HCT116 (cell line): Measurements from ENCODE around the gene CDH4.

Experiments used
- CBX3 ChIP-seq: IDR thresholded peaks from 2 replicates; pipeline ENCODE4 v1.6.1; 2012; ENCODE audit warnings: low read depth
- ELF1 ChIP-seq: IDR thresholded peaks from 2 replicates; pipeline ENCODE4 v1.6.1; 2012; ENCODE audit warnings: low read depth, borderline replicate concordance
- EZH2 ChIP-seq: fragments of 200-600 bp; sonication (generic); IDR thresholded peaks from 2 replicates; pipeline ENCODE4 v1.6.1; 2017; ENCODE audit warnings: antibody characterized with exemption, mixed run types
- EZH2phosphoT487 ChIP-seq: fragments of 200-600 bp; IDR thresholded peaks from 2 replicates; pipeline ENCODE4 v1.6.1; 2018; ENCODE audit warnings: antibody characterized with exemption, borderline replicate concordance
- JUND ChIP-seq: IDR thresholded peaks from 2 replicates; pipeline ENCODE4 v1.6.1; 2012
- POLR2A ChIP-seq: IDR thresholded peaks from 2 replicates; pipeline ENCODE4 v1.7.0; 2011; ENCODE audit warnings: borderline replicate concordance; ENCODE audit not compliant: insufficient read depth, insufficient read length; ENCODE audit errors: extremely low read depth
- POLR2AphosphoS5 ChIP-seq: IDR thresholded peaks from 2 replicates; pipeline ENCODE4 v1.6.1; 2011; ENCODE audit warnings: mild to moderate bottlenecking, low read depth, low read length, moderate library complexity
- ZFX ChIP-seq: fragments of 450-650 bp; IDR thresholded peaks from 2 replicates; pipeline ENCODE4 v1.6.1; 2017
- TF ChIP-seq, protein P1 (sequence below), 3 experiments: fragments of 200-600 bp in 1 of 3; sonication (generic) in 1 of 3; IDR thresholded peaks in 2 of 3; conservative IDR thresholded peaks in 1 of 3; 2 replicates each; pipeline ENCODE4 v1.5.1; 2012 to 2017; ENCODE audit warnings: low read depth in 2 of 3, low read length in 2 of 3, antibody characterized with exemption in 1 of 3, borderline replicate concordance in 1 of 3, control low read depth in 1 of 3, mild to moderate bottlenecking in 1 of 3, mixed read lengths in 1 of 3, mixed run types in 1 of 3, moderate library complexity in 1 of 3; ENCODE audit not compliant: insufficient read depth in 1 of 3
- TF ChIP-seq, protein P2 (sequence below): IDR thresholded peaks from 2 replicates; pipeline ENCODE4 v1.6.1; 2012; ENCODE audit warnings: low read depth
- TF ChIP-seq, protein P3 (sequence below): IDR thresholded peaks from 2 replicates; pipeline ENCODE4 v1.6.1; 2012

DNA sequence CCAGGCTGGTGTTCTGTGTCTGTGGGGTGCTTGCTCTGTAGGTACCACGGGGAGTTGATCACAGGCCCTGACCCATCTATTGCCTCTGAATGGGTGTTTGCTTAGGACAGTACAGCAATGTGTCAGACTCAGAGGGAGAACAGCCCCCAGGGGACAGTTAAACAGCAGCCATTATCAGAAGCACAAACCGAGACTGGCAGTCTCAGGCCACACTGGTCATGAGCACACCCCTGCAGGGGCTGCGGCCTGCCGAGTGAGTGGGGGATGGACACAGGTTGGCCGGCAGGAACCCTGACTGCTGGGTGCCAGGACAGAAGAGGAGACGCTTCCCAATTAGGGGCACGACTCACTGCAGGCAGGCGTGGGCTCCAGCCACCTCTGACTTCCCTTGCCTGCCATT, 395.6 kb downstream of the CDH4 start:
- TF ChIP-seq, protein P1, sequence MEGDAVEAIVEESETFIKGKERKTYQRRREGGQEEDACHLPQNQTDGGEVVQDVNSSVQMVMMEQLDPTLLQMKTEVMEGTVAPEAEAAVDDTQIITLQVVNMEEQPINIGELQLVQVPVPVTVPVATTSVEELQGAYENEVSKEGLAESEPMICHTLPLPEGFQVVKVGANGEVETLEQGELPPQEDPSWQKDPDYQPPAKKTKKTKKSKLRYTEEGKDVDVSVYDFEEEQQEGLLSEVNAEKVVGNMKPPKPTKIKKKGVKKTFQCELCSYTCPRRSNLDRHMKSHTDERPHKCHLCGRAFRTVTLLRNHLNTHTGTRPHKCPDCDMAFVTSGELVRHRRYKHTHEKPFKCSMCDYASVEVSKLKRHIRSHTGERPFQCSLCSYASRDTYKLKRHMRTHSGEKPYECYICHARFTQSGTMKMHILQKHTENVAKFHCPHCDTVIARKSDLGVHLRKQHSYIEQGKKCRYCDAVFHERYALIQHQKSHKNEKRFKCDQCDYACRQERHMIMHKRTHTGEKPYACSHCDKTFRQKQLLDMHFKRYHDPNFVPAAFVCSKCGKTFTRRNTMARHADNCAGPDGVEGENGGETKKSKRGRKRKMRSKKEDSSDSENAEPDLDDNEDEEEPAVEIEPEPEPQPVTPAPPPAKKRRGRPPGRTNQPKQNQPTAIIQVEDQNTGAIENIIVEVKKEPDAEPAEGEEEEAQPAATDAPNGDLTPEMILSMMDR (IDR thresholded peaks at IDR 0.05 in 2 of 3, conservative IDR thresholded peaks at IDR 0.05 in 1 of 3; ENCODE audit: borderline replicate concordance in 1 of 3, insufficient read depth in 1 of 3, low read depth in 2 of 3, low read length in 2 of 3): no peak
- TF ChIP-seq, protein P2, sequence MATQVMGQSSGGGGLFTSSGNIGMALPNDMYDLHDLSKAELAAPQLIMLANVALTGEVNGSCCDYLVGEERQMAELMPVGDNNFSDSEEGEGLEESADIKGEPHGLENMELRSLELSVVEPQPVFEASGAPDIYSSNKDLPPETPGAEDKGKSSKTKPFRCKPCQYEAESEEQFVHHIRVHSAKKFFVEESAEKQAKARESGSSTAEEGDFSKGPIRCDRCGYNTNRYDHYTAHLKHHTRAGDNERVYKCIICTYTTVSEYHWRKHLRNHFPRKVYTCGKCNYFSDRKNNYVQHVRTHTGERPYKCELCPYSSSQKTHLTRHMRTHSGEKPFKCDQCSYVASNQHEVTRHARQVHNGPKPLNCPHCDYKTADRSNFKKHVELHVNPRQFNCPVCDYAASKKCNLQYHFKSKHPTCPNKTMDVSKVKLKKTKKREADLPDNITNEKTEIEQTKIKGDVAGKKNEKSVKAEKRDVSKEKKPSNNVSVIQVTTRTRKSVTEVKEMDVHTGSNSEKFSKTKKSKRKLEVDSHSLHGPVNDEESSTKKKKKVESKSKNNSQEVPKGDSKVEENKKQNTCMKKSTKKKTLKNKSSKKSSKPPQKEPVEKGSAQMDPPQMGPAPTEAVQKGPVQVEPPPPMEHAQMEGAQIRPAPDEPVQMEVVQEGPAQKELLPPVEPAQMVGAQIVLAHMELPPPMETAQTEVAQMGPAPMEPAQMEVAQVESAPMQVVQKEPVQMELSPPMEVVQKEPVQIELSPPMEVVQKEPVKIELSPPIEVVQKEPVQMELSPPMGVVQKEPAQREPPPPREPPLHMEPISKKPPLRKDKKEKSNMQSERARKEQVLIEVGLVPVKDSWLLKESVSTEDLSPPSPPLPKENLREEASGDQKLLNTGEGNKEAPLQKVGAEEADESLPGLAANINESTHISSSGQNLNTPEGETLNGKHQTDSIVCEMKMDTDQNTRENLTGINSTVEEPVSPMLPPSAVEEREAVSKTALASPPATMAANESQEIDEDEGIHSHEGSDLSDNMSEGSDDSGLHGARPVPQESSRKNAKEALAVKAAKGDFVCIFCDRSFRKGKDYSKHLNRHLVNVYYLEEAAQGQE: no peak
- no peak for TF ChIP-seq EZH2phosphoT487
- TF ChIP-seq POLR2AphosphoS5: no peak
- no peak for TF ChIP-seq EZH2
- TF ChIP-seq, protein P3, sequence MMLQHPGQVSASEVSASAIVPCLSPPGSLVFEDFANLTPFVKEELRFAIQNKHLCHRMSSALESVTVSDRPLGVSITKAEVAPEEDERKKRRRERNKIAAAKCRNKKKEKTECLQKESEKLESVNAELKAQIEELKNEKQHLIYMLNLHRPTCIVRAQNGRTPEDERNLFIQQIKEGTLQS: no peak
- no peak for TF ChIP-seq CBX3
- TF ChIP-seq ELF1: no peak
- TF ChIP-seq ZFX: no peak
- TF ChIP-seq POLR2A: no peak
- TF ChIP-seq JUND: no peak
